Stimulated activated CD8-positive, alpha-beta memory T cell treated with anti-CD3 and anti-CD28 coated beads, Interleukin-12 subunit alpha, Interleukin-12 subunit beta, amount 100 ng/mL, for 24 hours (primary cell): ENCODE results near the gene BTBD3.

Source experiments
- DNase-seq: peaks from one replicate; pipeline ENCODE4 v3.0.0-alpha.2; 2020; ENCODE audit errors: extremely low read depth

BTBD3 gene

GRCh38 chr20:11970243-11970836 lies 52.6 kb downstream of the BTBD3 start:
- DNase-seq = no peak

- DNase-seq = no peak
Measured at GRCh38 chr20:11972478-11972877, 54.8 kb downstream of the BTBD3 start.
